Skin epidermis (tissue), 12 donors: ENCODE data around the gene SPRY2.

Experiments used
- H3K27ac ChIP-seq, 21 experiments: fragments of 200-600 bp; sonication (generic) in 11 of 21; one replicate each; pipeline ENCODE4 v1.5.0; 2020; ENCODE audit warnings: mild to moderate bottlenecking in 3 of 21, inconsistent platforms in 2 of 21, moderate library complexity in 2 of 21
- H3K4me3 ChIP-seq, 7 experiments: fragments of 200-600 bp; sonication (generic) in 2 of 7; one replicate each; pipeline ENCODE4 v1.5.0; 2020; ENCODE audit warnings: inconsistent platforms in 2 of 7, mild to moderate bottlenecking in 2 of 7, moderate library complexity in 1 of 7

Gene SPRY2

GRCh38 chr13:80341101-80341755, at the start of gene SPRY2:
SPRY2 (minus strand) TSS chr13:80341126; CDS start chr13:80337705, 3,421 bp downstream.
- peak within 1 kb of the TSS; percentile 64 to 95 (median 88) for H3K27ac ChIP-seq
- H3K4me3 ChIP-seq: peak within 1 kb of the TSS; percentile 49 to 77 (median 70)

GRCh38 chr13:80390338-80390737, 49.4 kb upstream of the SPRY2 start:
- Histone ChIP-seq H3K4me3 (no peak overlapping the region), H3K27ac (no peak overlapping the region)

GRCh38 chr13:80389073-80390038, 48.4 kb upstream of the SPRY2 start:
- H3K27ac ChIP-seq: no peak overlapping the region
- no peak overlapping the region for H3K4me3 ChIP-seq

GRCh38 chr13:80388506-80388905, 47.6 kb upstream of the SPRY2 start:
- Histone ChIP-seq H3K27ac (no peak overlapping the region), H3K4me3 (no peak overlapping the region)

GRCh38 chr13:80386592-80386991, 45.7 kb upstream of the SPRY2 start:
- no peak overlapping the region for H3K27ac ChIP-seq
- no peak overlapping the region for H3K4me3 ChIP-seq

- no peak overlapping the region for H3K27ac ChIP-seq
- no peak overlapping the region for H3K4me3 ChIP-seq
These were observed 45.1 kb upstream of the SPRY2 start for GRCh38 chr13:80386002-80386401.

GRCh38 chr13:80382576-80382975, 41.6 kb upstream of the SPRY2 start:
- H3K27ac ChIP-seq: no peak overlapping the region
- H3K4me3 ChIP-seq: no peak overlapping the region

GRCh38 chr13:80379245-80379644, 38.3 kb upstream of the SPRY2 start:
- Histone ChIP-seq H3K4me3 (no peak overlapping the region), H3K27ac (no peak overlapping the region)

- Histone ChIP-seq H3K4me3 (no peak overlapping the region), H3K27ac (no peak overlapping the region)
These were observed 35.6 kb upstream of the SPRY2 start for GRCh38 chr13:80376554-80376953.

- no peak overlapping the region for H3K4me3 ChIP-seq
- no peak overlapping the region for H3K27ac ChIP-seq
These were observed 34.0 kb upstream of the SPRY2 start for GRCh38 chr13:80374901-80375300.

- no peak overlapping the region for H3K4me3 ChIP-seq
- H3K27ac ChIP-seq: no peak overlapping the region
These were observed 33.5 kb upstream of the SPRY2 start for GRCh38 chr13:80374444-80374843.

- Histone ChIP-seq H3K27ac (no peak overlapping the region), H3K4me3 (no peak overlapping the region)
These were observed 31.0 kb upstream of the SPRY2 start for GRCh38 chr13:80371840-80372509.

- no peak overlapping the region for H3K27ac ChIP-seq
- no peak overlapping the region for H3K4me3 ChIP-seq
These were observed 26.5 kb upstream of the SPRY2 start for GRCh38 chr13:80367473-80367872.

- Histone ChIP-seq H3K27ac (no peak overlapping the region), H3K4me3 (no peak overlapping the region)
These were observed 23.1 kb upstream of the SPRY2 start for GRCh38 chr13:80363890-80364503.

- Histone ChIP-seq H3K4me3 (no peak overlapping the region), H3K27ac (no peak overlapping the region)
These were observed 21.6 kb upstream of the SPRY2 start for GRCh38 chr13:80362481-80362880.

GRCh38 chr13:80361883-80362327, 21.0 kb upstream of the SPRY2 start:
- Histone ChIP-seq H3K27ac (no peak overlapping the region), H3K4me3 (no peak overlapping the region)

GRCh38 chr13:80361298-80361697, 20.4 kb upstream of the SPRY2 start:
- Histone ChIP-seq H3K27ac (no peak overlapping the region), H3K4me3 (no peak overlapping the region)

GRCh38 chr13:80360453-80360800, 19.5 kb upstream of the SPRY2 start:
- H3K4me3 ChIP-seq: no peak overlapping the region
- no peak overlapping the region for H3K27ac ChIP-seq

- Histone ChIP-seq H3K27ac (no peak overlapping the region), H3K4me3 (no peak overlapping the region)
These were observed 19.0 kb upstream of the SPRY2 start for GRCh38 chr13:80359778-80360452.

- H3K4me3 ChIP-seq: no peak overlapping the region
These were observed 18.5 kb upstream of the SPRY2 start for GRCh38 chr13:80359414-80359777.

More at GRCh38 chr13:80359414-80359777, 18.5 kb upstream of the SPRY2 start:
- H3K27ac ChIP-seq: no peak overlapping the region
